ENCODE results near the gene PIK3R1.

DNA sequence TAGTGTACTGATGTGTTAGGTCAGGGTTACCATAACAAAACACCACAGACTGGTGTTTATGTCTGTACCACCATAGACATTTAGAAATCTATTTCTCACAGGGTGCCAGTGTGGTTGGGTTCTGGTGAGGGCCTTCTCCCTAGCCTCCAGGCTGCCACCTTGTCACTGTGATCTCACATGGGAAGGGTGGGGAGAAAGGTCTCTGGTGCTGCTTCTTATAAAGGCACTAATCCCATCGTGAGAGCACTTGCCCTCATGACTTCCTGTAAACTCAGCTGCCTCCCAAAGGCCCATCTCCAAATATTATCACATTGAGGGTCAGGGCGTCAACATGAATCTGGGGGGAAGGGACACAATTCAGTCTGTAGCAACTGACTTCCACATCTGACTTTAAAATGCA lies 49.8 kb downstream of the PIK3R1 start:
- TF ChIP-seq, protein P1, sequence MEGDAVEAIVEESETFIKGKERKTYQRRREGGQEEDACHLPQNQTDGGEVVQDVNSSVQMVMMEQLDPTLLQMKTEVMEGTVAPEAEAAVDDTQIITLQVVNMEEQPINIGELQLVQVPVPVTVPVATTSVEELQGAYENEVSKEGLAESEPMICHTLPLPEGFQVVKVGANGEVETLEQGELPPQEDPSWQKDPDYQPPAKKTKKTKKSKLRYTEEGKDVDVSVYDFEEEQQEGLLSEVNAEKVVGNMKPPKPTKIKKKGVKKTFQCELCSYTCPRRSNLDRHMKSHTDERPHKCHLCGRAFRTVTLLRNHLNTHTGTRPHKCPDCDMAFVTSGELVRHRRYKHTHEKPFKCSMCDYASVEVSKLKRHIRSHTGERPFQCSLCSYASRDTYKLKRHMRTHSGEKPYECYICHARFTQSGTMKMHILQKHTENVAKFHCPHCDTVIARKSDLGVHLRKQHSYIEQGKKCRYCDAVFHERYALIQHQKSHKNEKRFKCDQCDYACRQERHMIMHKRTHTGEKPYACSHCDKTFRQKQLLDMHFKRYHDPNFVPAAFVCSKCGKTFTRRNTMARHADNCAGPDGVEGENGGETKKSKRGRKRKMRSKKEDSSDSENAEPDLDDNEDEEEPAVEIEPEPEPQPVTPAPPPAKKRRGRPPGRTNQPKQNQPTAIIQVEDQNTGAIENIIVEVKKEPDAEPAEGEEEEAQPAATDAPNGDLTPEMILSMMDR (optimal IDR thresholded peaks at IDR 0.05 in 1 of 3, IDR thresholded peaks at IDR 0.05 in 1 of 3, conservative IDR thresholded peaks at IDR 0.05 in 1 of 3; ENCODE audit: extremely low read depth in 1 of 3, insufficient read depth in 2 of 3, low read length in 3 of 3), result no peak
- no peak for TF ChIP-seq EZH2 (IDR thresholded peaks at IDR 0.05; ENCODE audit: low read length)

Data from keratinocyte (primary cell).